Gastrocnemius medialis (tissue), 4 donors: Measurements from ENCODE around the gene MRPL23.

ENCODE experiments used
- CTCF ChIP-seq, 5 experiments: fragments of 450-650 bp in 3 of 5; fragments of 200-600 bp in 2 of 5; sonication (generic) in 2 of 5; IDR thresholded peaks in 4 of 5; conservative IDR thresholded peaks in 1 of 5; 1 replicate in 4 of 5; 2 replicates in 1 of 5; pipeline ENCODE4 v1.5.1; 2016 to 2019; ENCODE audit warnings: antibody characterized with exemption in 5 of 5, mild to moderate bottlenecking in 3 of 5, moderate library complexity in 3 of 5
- POLR2A ChIP-seq, 2 donors: fragments of 450-650 bp; IDR thresholded peaks; one replicate each; pipeline ENCODE4 v1.6.1; 2017; ENCODE audit warnings: antibody characterized with exemption in 2 of 2, mild to moderate bottlenecking in 2 of 2, moderate library complexity in 2 of 2

- TF ChIP-seq CTCF (IDR thresholded peaks at IDR 0.05 in 4 of 5, conservative IDR thresholded peaks at IDR 0.05 in 1 of 5) (no peak), POLR2A (IDR thresholded peaks at IDR 0.05) (no peak)
Observed at GRCh38 chr11:2002807-2003206, 55.7 kb downstream of the MRPL23 start.
